Erythroblast (primary cell): ENCODE data around the gene PDE4D.

ENCODE experiments used
- GATA1 ChIP-seq: IDR thresholded peaks from 2 replicates; pipeline ENCODE4 v1.6.1; 2011; ENCODE audit warnings: low read depth, mild to moderate bottlenecking, control low read depth, low read length, moderate library complexity
- POLR2A ChIP-seq: IDR thresholded peaks from 2 replicates; pipeline ENCODE4 v1.6.1; 2011; ENCODE audit warnings: mild to moderate bottlenecking, low read length

DNA sequence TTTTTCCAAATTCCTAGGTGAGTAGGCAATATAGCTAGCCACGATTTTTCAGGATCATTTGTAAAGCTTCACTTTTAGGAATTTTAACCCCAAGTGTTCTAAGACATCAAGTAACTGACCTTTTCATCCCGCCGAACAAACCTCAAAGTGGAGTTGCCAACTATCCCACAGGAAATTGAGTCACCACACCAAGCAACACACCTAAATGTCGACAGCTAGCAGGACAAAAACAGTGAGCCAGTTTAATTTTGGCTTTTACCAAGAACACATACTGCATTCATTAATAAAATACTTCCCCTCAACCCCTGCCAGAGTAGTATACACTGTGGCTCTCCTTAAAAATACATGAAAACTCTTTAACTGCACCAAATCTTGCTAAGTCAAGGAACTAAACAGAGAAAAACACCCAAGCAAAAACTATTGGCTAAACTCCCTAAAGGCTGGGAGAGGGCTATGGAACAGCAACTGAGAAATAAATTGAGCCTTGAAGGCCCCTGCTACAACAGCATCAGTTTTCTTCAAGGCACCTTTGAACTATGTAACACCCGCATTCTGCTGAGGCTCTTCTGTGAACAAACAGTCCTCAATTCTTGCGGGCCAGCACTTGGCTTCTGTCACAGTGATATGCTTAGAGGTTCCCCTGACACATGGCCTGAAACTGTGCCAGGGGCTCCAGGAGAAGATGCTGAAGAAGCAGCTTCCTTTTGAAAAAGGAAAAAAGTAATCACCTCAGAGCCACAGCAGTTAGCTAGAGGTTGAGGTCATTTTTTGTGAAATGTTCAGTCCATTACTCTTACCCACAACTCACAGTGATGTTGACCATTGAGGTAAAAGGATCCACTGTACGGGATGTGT, 851.1 kb downstream of the PDE4D start:
- TF ChIP-seq POLR2A (no peak), GATA1 (no peak)
